ENCODE results near the gene CRHR2. TPM values are rescaled to one million over a fixed set of nuclear protein-coding genes. Genes with fewer than 3 reads are reported as not detected.
"Not testable (repeated sequence)": the region's sequence is repeated elsewhere in the genome, so short reads cannot be mapped to it uniquely, and the experiment has no call there.

Gene CRHR2
- total RNA-seq, 1 donor from 2014 or later: not detected

GRCh38 chr7:30656006-30656957 lies 26.0 kb downstream of the CRHR2 start:
- no peak for DNase-seq (ENCODE audit: low spot score)
- no peak for ATAC-seq

- ATAC-seq (no peak), DNase-seq (ENCODE audit: low spot score) (no peak)
These were observed 26.9 kb downstream of the CRHR2 start for GRCh38 chr7:30655096-30655970.

- ATAC-seq (no peak), DNase-seq (ENCODE audit: low spot score) (no peak)
These were observed 27.8 kb downstream of the CRHR2 start for GRCh38 chr7:30654296-30655090.

GRCh38 chr7:30652698-30653641 lies 29.3 kb downstream of the CRHR2 start:
- ATAC-seq: no peak
- DNase-seq (ENCODE audit: low spot score): peak; percentile 31

GRCh38 chr7:30652132-30652531 lies 30.1 kb downstream of the CRHR2 start:
- peak; percentile 27 for DNase-seq (ENCODE audit: low spot score)
- ATAC-seq: no peak

GRCh38 chr7:30650421-30650808 lies 31.8 kb downstream of the CRHR2 start:
- ATAC-seq (no peak), DNase-seq (ENCODE audit: low spot score) (no peak)

- ATAC-seq (no peak), DNase-seq (ENCODE audit: low spot score) (no peak)
These were observed 32.4 kb downstream of the CRHR2 start for GRCh38 chr7:30649717-30650420.

GRCh38 chr7:30648744-30649540 lies 33.3 kb downstream of the CRHR2 start:
- DNase-seq (ENCODE audit: low spot score) (no peak), ATAC-seq (no peak)

GRCh38 chr7:30647589-30648364 lies 34.5 kb downstream of the CRHR2 start:
- DNase-seq (ENCODE audit: low spot score): no peak

GRCh38 chr7:30646154-30646553 lies 36.1 kb downstream of the CRHR2 start:
- no peak for DNase-seq (ENCODE audit: low spot score)
- ATAC-seq: no peak

More at GRCh38 chr7:30647589-30648364, 34.5 kb downstream of the CRHR2 start:
- no peak for ATAC-seq

- ATAC-seq (no peak), DNase-seq (ENCODE audit: low spot score) (no peak)
These were observed 36.6 kb downstream of the CRHR2 start for GRCh38 chr7:30645661-30646060.

GRCh38 chr7:30644286-30644955 lies 37.8 kb downstream of the CRHR2 start:
- DNase-seq (ENCODE audit: low spot score) (no peak), ATAC-seq (no peak)

- ATAC-seq (peak; percentile 54), DNase-seq (ENCODE audit: low spot score) (no peak)
These were observed 39.5 kb downstream of the CRHR2 start for GRCh38 chr7:30642789-30643188.

- not testable (repeated sequence) for DNase-seq (ENCODE audit: low spot score)
These were observed 39.9 kb downstream of the CRHR2 start for GRCh38 chr7:30642322-30642721.

GRCh38 chr7:30635798-30636197 lies 46.5 kb downstream of the CRHR2 start:
- ATAC-seq (no peak), DNase-seq (ENCODE audit: low spot score) (no peak)

More at GRCh38 chr7:30642322-30642721, 39.9 kb downstream of the CRHR2 start:
- not testable (repeated sequence) for ATAC-seq

GRCh38 chr7:30634634-30635201 lies 47.5 kb downstream of the CRHR2 start:
- no peak for ATAC-seq
- DNase-seq (ENCODE audit: low spot score): no peak
